PC-3 (cell line): ENCODE data around the gene RHBG. TPM values are rescaled to one million over a fixed set of nuclear protein-coding genes. Genes with fewer than 3 reads are reported as not detected.

Experiments
- ATAC-seq: fragments of 200-7000 bp; cut with Tn5 transposase; 2 replicates; pipeline ENCODE4 v1.9.1; 2020; ENCODE audit warnings: mild to moderate bottlenecking, moderate library complexity
- BruUV-seq: library from RNA; stranded (reverse); fragments of 400-500 nt; replicated peaks from 2 replicates; lab custom pipeline; 2021; lab: Mats Ljungman, UMichigan
- CTCF ChIA-PET: fragments of 300-600 bp; sonication (Branson Sonifier 250); formaldehyde crosslinking; loops from one replicate; lab custom pipeline; 2022; ENCODE audit warnings: antibody characterized with exemption; lab: Charles Lee
- POLR2A ChIA-PET: fragments of 300-600 bp; sonication (Branson Sonifier 250); formaldehyde crosslinking; loops from one replicate; lab custom pipeline; 2022; ENCODE audit warnings: antibody characterized with exemption; ENCODE audit not compliant: unreplicated experiment; lab: Charles Lee
- DNase-seq: peaks from one replicate; pipeline ENCODE4 v3.0.0-alpha.2; 2015
- H2AFZ ChIP-seq: fragments of 300-600 bp; sonication (generic); 2 replicates; pipeline ENCODE4 v1.6.0; 2016; ENCODE audit warnings: antibody characterized with exemption, low read length
- H3F3A ChIP-seq: fragments of 300-600 bp; sonication (generic); one replicate; pipeline ENCODE4 v1.6.0; 2017; ENCODE audit warnings: antibody characterized with exemption, low read length, control low read depth, mild to moderate bottlenecking; ENCODE audit not compliant: unreplicated experiment
- H3K27ac ChIP-seq: fragments of 300-600 bp; sonication (generic); 2 replicates; pipeline ENCODE4 v1.5.1; 2016; ENCODE audit warnings: mild to moderate bottlenecking, low read length
- H3K27me3 ChIP-seq: fragments of 300-600 bp; sonication (generic); 2 replicates; pipeline ENCODE4 v1.6.1; 2016; ENCODE audit warnings: low read length, mixed read lengths
- H3K36me3 ChIP-seq: fragments of 300-600 bp; sonication (generic); 2 replicates; pipeline ENCODE4 v1.6.1; 2016; ENCODE audit warnings: low read depth, mixed run types, low read length, mixed read lengths
- H3K4me1 ChIP-seq: fragments of 300-600 bp; sonication (generic); 2 replicates; pipeline ENCODE4 v1.5.1; 2016; ENCODE audit warnings: low read length; ENCODE audit not compliant: insufficient read depth
- H3K4me2 ChIP-seq: fragments of 300-600 bp; sonication (generic); 2 replicates; pipeline ENCODE4 v1.6.0; 2016; ENCODE audit warnings: low read length
- H3K4me3 ChIP-seq: fragments of 300-600 bp; sonication (generic); 2 replicates; pipeline ENCODE4 v1.5.1; 2016; ENCODE audit warnings: mild to moderate bottlenecking, low read length, mixed read lengths
- H3K79me2 ChIP-seq: fragments of 300-600 bp; sonication (generic); 2 replicates; pipeline ENCODE4 v1.6.1; 2017; ENCODE audit warnings: low read length, mixed read lengths
- H3K9ac ChIP-seq: fragments of 300-600 bp; sonication (generic); 2 replicates; pipeline ENCODE4 v1.6.0; 2016; ENCODE audit warnings: mild to moderate bottlenecking, low read length
- H3K9me2 ChIP-seq: fragments of 300-600 bp; sonication (generic); replicated peaks from 2 replicates; pipeline ENCODE4 v1.6.1; 2016; ENCODE audit warnings: mixed run types, low read length, mixed read lengths
- H3K9me3 ChIP-seq: fragments of 300-600 bp; sonication (generic); 2 replicates; pipeline ENCODE4 v1.6.1; 2016; ENCODE audit warnings: low read length, mixed read lengths
- H4K20me1 ChIP-seq: fragments of 300-600 bp; sonication (generic); 2 replicates; pipeline ENCODE4 v1.6.1; 2016; ENCODE audit warnings: low read length, mixed read lengths
- EZH2 ChIP-seq: fragments of 300-600 bp; sonication (generic); IDR thresholded peaks from one replicate; pipeline ENCODE4 v1.6.1; 2017; ENCODE audit warnings: antibody characterized with exemption, mild to moderate bottlenecking, low read length; ENCODE audit not compliant: unreplicated experiment
- EZH2phosphoT487 ChIP-seq: fragments of 300-600 bp; sonication (generic); IDR thresholded peaks from 2 replicates; pipeline ENCODE4 v1.6.1; 2018; ENCODE audit warnings: mild to moderate bottlenecking, antibody characterized with exemption, low read length, borderline replicate concordance
- intact Hi-C: fragments of 100-400 bp; cut with micrococcal nuclease; formaldehyde crosslinking; loops from 2 replicates; pipeline ENCODE4 v1.9.0; 2023
- total RNA-seq: library from RNA; depleted of rRNA; stranded (reverse); fragments of >200 nt; gene quantifications from 2 replicates; pipeline ENCODE4 v1.2.3, GENCODE V29; 2014
- TF ChIP-seq, protein P1 (sequence below): fragments of 300-600 bp; sonication (generic); conservative IDR thresholded peaks from 2 replicates; pipeline ENCODE4 v1.5.1; 2017; ENCODE audit warnings: antibody characterized with exemption, low read depth, mild to moderate bottlenecking, low read length

The RHBG gene
- total RNA-seq, 1 experiment from 2014 or later, result 0.26 TPM

GRCh38 chr1:156419854-156420204 lies 50.8 kb downstream of the RHBG start:
- Histone ChIP-seq H4K20me1 (no peaks in the 10 kb centered on the region), H3K9ac (no peak overlapping the region), H3K79me2 (no peaks in the 10 kb centered on the region), H3K27ac (no peak overlapping the region), H3K9me3 (no peaks in the 10 kb centered on the region), H3K4me3 (no peak overlapping the region), H3K4me2 (no peak overlapping the region), H3K27me3 (peaks cover 37% of the 10 kb centered on the region), H3K4me1 (peaks cover 10% of the 10 kb centered on the region; the same call in 1 of the 2 replicates), H3K36me3 (no peaks in the 10 kb centered on the region), H3F3A (no peaks in the 10 kb centered on the region), H3K9me2 (no peaks in the 10 kb centered on the region), H2AFZ (no peak overlapping the region)
- ATAC-seq (no peak), DNase-seq (no peak)
- POLR2A ChIA-PET, result no interaction called here
- intact Hi-C loops, result no loop called here
- TF ChIP-seq EZH2 (no peak), EZH2phosphoT487 (no peak)
- TF ChIP-seq, protein P1, sequence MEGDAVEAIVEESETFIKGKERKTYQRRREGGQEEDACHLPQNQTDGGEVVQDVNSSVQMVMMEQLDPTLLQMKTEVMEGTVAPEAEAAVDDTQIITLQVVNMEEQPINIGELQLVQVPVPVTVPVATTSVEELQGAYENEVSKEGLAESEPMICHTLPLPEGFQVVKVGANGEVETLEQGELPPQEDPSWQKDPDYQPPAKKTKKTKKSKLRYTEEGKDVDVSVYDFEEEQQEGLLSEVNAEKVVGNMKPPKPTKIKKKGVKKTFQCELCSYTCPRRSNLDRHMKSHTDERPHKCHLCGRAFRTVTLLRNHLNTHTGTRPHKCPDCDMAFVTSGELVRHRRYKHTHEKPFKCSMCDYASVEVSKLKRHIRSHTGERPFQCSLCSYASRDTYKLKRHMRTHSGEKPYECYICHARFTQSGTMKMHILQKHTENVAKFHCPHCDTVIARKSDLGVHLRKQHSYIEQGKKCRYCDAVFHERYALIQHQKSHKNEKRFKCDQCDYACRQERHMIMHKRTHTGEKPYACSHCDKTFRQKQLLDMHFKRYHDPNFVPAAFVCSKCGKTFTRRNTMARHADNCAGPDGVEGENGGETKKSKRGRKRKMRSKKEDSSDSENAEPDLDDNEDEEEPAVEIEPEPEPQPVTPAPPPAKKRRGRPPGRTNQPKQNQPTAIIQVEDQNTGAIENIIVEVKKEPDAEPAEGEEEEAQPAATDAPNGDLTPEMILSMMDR, result peak; percentile 25; the same call in 1 of the 2 replicates
- BruUV-seq, result no TSS peak
- CTCF ChIA-PET, result interaction anchor here (1.2 kb wide), 1 partner anchor 34 kb away, joined by 3 read pairs; no protein-coding TSS in a partner anchor

- no TSS peak for BruUV-seq
Measured at GRCh38 chr1:156420205-156421061, 51.4 kb downstream of the RHBG start.

More at GRCh38 chr1:156420205-156421061, 51.4 kb downstream of the RHBG start:
- H3K9me3 ChIP-seq, result no peaks in the 10 kb centered on the region
- H3K27me3 ChIP-seq, result peaks cover 43% of the 10 kb centered on the region
- H2AFZ ChIP-seq, result no peak overlapping the region
- no peak overlapping the region for H3K27ac ChIP-seq
- H3K79me2 ChIP-seq, result no peaks in the 10 kb centered on the region
- POLR2A ChIA-PET, result no interaction called here
- CTCF ChIA-PET, result interaction anchor here (1.2 kb wide), 1 partner anchor 35 kb away, joined by 3 read pairs; no protein-coding TSS in a partner anchor
- H3K4me2 ChIP-seq, result no peak overlapping the region
- no peaks in the 10 kb centered on the region for H3K9me2 ChIP-seq
- no peaks in the 10 kb centered on the region for H4K20me1 ChIP-seq
- H3K9ac ChIP-seq, result no peak overlapping the region
- TF ChIP-seq EZH2phosphoT487 (no peak), EZH2 (no peak)
- TF ChIP-seq, protein P1, result no peak
- no peak overlapping the region for H3K4me3 ChIP-seq
- H3F3A ChIP-seq, result no peaks in the 10 kb centered on the region
- H3K4me1 ChIP-seq, result peaks cover 10% of the 10 kb centered on the region; the same call in 1 of the 2 replicates
- intact Hi-C loops, result no loop called here
- ATAC-seq, result no peak
- H3K36me3 ChIP-seq, result no peaks in the 10 kb centered on the region
- DNase-seq, result no peak
